GM12878 (cell line): ENCODE measurements around the gene ZNF280C.

ENCODE experiments used
- POLR2A ChIP-seq: IDR thresholded peaks from 2 replicates; pipeline ENCODE4 v1.6.1; 2011; ENCODE audit warnings: low read depth, mild to moderate bottlenecking, low read length
- SRF ChIP-seq, 2 experiments: IDR thresholded peaks; 2 replicates each; pipeline ENCODE4 v1.6.1; 2011; ENCODE audit warnings: low read depth in 2 of 2, low read length in 2 of 2, mild to moderate bottlenecking in 1 of 2, moderate library complexity in 1 of 2
- ZSCAN29 ChIP-seq: fragments of 450-650 bp; IDR thresholded peaks from 2 replicates; pipeline ENCODE4 v1.6.1; 2017; ENCODE audit warnings: mild to moderate bottlenecking, moderate library complexity
- TF ChIP-seq, protein P1 (sequence below), 3 experiments: IDR thresholded peaks in 2 of 3; conservative IDR thresholded peaks in 1 of 3; 2 replicates each; pipeline ENCODE4 v1.5.1; 2011; ENCODE audit warnings: low read depth in 3 of 3, low read length in 3 of 3, mild to moderate bottlenecking in 3 of 3, control low read depth in 2 of 3, moderate library complexity in 2 of 3, inconsistent platforms in 1 of 3, mixed read lengths in 1 of 3; ENCODE audit not compliant: control insufficient read depth in 2 of 3, insufficient read depth in 1 of 3; ENCODE audit errors: extremely low read depth in 1 of 3

DNA sequence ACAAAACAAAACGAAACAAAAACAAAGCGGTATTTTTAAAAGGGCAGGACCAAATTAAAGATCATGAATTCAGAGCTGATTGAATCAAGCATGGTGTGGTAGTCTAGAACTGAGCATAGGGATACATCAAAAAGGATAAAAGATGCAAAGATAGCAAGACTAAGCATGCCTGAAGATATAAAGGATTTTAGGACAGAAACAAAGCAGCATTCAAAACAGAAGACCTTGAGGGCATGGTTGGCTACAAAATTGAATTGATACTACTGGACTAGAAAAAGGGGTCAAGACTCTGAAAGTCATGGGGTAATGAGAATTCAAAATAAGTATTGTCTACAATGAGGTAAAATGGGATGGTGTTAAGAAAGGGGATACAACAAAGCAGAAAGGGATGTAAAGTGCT, 55.3 kb downstream of the ZNF280C start:
- TF ChIP-seq POLR2A (no peak), SRF (IDR thresholded peaks at IDR 0.05; ENCODE audit: low read depth in 2 of 2, low read length in 2 of 2) (no peak), ZSCAN29 (no peak)
- TF ChIP-seq, protein P1, sequence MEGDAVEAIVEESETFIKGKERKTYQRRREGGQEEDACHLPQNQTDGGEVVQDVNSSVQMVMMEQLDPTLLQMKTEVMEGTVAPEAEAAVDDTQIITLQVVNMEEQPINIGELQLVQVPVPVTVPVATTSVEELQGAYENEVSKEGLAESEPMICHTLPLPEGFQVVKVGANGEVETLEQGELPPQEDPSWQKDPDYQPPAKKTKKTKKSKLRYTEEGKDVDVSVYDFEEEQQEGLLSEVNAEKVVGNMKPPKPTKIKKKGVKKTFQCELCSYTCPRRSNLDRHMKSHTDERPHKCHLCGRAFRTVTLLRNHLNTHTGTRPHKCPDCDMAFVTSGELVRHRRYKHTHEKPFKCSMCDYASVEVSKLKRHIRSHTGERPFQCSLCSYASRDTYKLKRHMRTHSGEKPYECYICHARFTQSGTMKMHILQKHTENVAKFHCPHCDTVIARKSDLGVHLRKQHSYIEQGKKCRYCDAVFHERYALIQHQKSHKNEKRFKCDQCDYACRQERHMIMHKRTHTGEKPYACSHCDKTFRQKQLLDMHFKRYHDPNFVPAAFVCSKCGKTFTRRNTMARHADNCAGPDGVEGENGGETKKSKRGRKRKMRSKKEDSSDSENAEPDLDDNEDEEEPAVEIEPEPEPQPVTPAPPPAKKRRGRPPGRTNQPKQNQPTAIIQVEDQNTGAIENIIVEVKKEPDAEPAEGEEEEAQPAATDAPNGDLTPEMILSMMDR (IDR thresholded peaks at IDR 0.05 in 2 of 3, conservative IDR thresholded peaks at IDR 0.05 in 1 of 3; ENCODE audit: control insufficient read depth in 2 of 3, extremely low read depth in 1 of 3, insufficient read depth in 1 of 3, low read depth in 3 of 3, low read length in 3 of 3) = no peak
